ENCODE measurements around the gene CPNE9. TPM values are rescaled to one million over a fixed set of nuclear protein-coding genes. Genes with fewer than 3 reads are reported as not detected.

CPNE9 gene
- total RNA-seq, 5 donors from 2014 or later (not counting 1 experiment from before 2014, with no cell fraction given) = 0.19 to 1.5 (median 0.24) TPM; not detected in 1

DNA sequence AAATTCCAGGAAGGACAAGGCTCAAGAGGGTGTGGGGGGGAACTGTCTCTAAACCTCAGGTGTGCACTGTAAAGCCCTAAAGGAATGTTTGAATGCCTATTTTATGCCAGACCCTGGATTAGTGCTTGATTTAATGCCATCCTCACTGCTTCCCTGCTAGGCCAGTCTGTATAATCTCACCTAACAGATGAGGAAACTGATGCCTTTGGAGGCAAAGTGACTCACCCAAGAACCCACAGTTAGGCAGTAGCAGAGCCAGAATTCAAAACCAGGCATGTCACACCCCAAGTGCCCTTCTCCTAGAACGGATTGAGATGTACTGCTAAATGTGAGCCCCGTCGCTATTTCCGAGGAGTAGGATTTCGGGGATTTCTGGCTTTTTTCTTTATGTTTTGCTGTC lies 58.3 kb downstream of the CPNE9 start:
- ATAC-seq (replicated peaks in 1 of 4) (no peak), DNase-seq (no peak)
- H3K36me3 ChIP-seq (ENCODE audit: control insufficient read depth in 2 of 2, extremely low read depth in 1 of 2, insufficient read depth in 1 of 2, low read length in 1 of 2) = peaks cover 11 to 29% of the 10 kb centered on the region in 2 donors
- Mint-ChIP-seq H3K9me3 (no peaks in the 10 kb centered on the region), H3K4me3 (no peak overlapping the region), H3K27ac (no peak overlapping the region), H3K36me3 (peaks cover 25% of the 10 kb centered on the region), H3K4me1 (peaks cover 0 to 8% (median 2%) of the 10 kb centered on the region in 3 donors), H3K27me3 (no peaks in the 10 kb centered on the region)
- no peaks in the 10 kb centered on the region for H3K9me3 ChIP-seq
- WGBS (ENCODE audit: insufficient coverage) = 100% methylated on average over 1 of the region's 5 CpGs
- no peak overlapping the region for H3K4me3 ChIP-seq (ENCODE audit: control insufficient read depth in 1 of 2, extremely low read depth in 1 of 2, low read length in 1 of 2)
- ChIA-PET POLR2A (no interaction called here), CTCF (no interaction called here)
- no peaks in the 10 kb centered on the region for H3K4me1 ChIP-seq (ENCODE audit: control insufficient read depth in 1 of 2, extremely low read depth in 1 of 2, insufficient read depth in 2 of 2, low read length in 2 of 2)
- H3K27ac ChIP-seq (ENCODE audit: low read length) = no peak overlapping the region
- peaks cover 0 to 2% of the 10 kb centered on the region in 2 experiments for H3K27me3 ChIP-seq (replicated peaks in 1 of 2; ENCODE audit: control insufficient read depth in 2 of 2, extremely low read depth in 1 of 2, insufficient read depth in 2 of 2, low read length in 1 of 2)

- H3K9me3 Mint-ChIP-seq = no peaks in the 10 kb centered on the region
- Histone ChIP-seq H3K9me3 (no peaks in the 10 kb centered on the region), H3K4me1 (ENCODE audit: control insufficient read depth in 1 of 2, extremely low read depth in 1 of 2, insufficient read depth in 2 of 2, low read length in 2 of 2) (no peaks in the 10 kb centered on the region), H3K4me3 (ENCODE audit: control insufficient read depth in 1 of 2, extremely low read depth in 1 of 2, low read length in 1 of 2) (no peak overlapping the region), H3K27ac (ENCODE audit: low read length) (no peak overlapping the region), H3K27me3 (replicated peaks in 1 of 2; ENCODE audit: control insufficient read depth in 2 of 2, extremely low read depth in 1 of 2, insufficient read depth in 2 of 2, low read length in 1 of 2) (peaks cover 0 to 2% of the 10 kb centered on the region in 2 experiments), H3K36me3 (ENCODE audit: control insufficient read depth in 2 of 2, extremely low read depth in 1 of 2, insufficient read depth in 1 of 2, low read length in 1 of 2) (peaks cover 5 to 19% of the 10 kb centered on the region in 2 donors)
- 96% methylated on average over 7 of the region's 8 CpGs for WGBS (ENCODE audit: insufficient coverage)
- DNase-seq (no peak), ATAC-seq (replicated peaks in 1 of 4) (no peak)
- ChIA-PET POLR2A (no interaction called here), CTCF (no interaction called here)
- peaks cover 2 to 16% (median 5%) of the 10 kb centered on the region in 3 donors for H3K4me1 Mint-ChIP-seq
- no peak overlapping the region for H3K4me3 Mint-ChIP-seq
- peaks cover 22% of the 10 kb centered on the region for H3K36me3 Mint-ChIP-seq
- no peaks in the 10 kb centered on the region for H3K27me3 Mint-ChIP-seq
- no peak overlapping the region for H3K27ac Mint-ChIP-seq
Observed at GRCh38 chr3:9762871-9763270, 59.2 kb downstream of the CPNE9 start.

GRCh38 chr3:9765865-9766264 lies 62.2 kb downstream of the CPNE9 start:
- Mint-ChIP-seq H3K9me3 (no peaks in the 10 kb centered on the region), H3K36me3 (peaks cover 4% of the 10 kb centered on the region), H3K4me1 (peaks cover 15 to 37% (median 28%) of the 10 kb centered on the region in 3 donors), H3K27me3 (no peaks in the 10 kb centered on the region), H3K27ac (no peak overlapping the region), H3K4me3 (no peak overlapping the region)
- CTCF ChIA-PET = no interaction called here
- Histone ChIP-seq H3K27ac (ENCODE audit: low read length) (no peak overlapping the region), H3K27me3 (replicated peaks in 1 of 2; ENCODE audit: control insufficient read depth in 2 of 2, extremely low read depth in 1 of 2, insufficient read depth in 2 of 2, low read length in 1 of 2) (peaks cover 0 to 9% of the 10 kb centered on the region in 2 experiments), H3K4me1 (ENCODE audit: control insufficient read depth in 1 of 2, extremely low read depth in 1 of 2, insufficient read depth in 2 of 2, low read length in 2 of 2) (peaks cover 2 to 19% of the 10 kb centered on the region in 2 experiments), H3K36me3 (ENCODE audit: control insufficient read depth in 2 of 2, extremely low read depth in 1 of 2, insufficient read depth in 1 of 2, low read length in 1 of 2) (no peaks in the 10 kb centered on the region), H3K4me3 (ENCODE audit: control insufficient read depth in 1 of 2, extremely low read depth in 1 of 2, low read length in 1 of 2) (no peak overlapping the region), H3K9me3 (no peaks in the 10 kb centered on the region)
- WGBS (ENCODE audit: insufficient coverage) = 87% methylated on average over 4 of the region's 4 CpGs
- DNase-seq (no peak), ATAC-seq (replicated peaks in 1 of 4) (no peak)
- POLR2A ChIA-PET = no interaction called here

DNA sequence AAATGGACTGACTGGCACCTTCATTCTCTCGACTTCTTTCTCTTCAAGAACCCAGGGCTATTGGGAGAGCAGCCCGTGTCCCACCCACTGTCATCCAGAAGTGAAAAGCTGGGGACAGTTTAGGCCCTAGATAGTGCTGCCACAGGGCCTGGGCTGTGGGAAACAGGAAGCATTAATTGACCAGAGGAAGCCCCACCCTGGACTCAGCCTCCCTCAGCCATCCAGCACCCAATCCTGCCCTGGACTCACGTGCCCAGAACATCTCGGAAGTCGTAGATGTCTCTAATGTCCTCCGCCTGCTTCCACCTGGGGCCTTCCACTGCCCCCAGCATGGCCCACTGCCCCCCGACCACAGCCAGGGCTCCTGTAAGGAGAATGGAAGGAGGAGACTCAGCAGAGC lies 63.8 kb downstream of the CPNE9 start:
- CTCF ChIA-PET = no interaction called here
- DNase-seq = no peak
- Mint-ChIP-seq H3K4me3 (no peak overlapping the region), H3K27ac (no peak overlapping the region), H3K9me3 (no peaks in the 10 kb centered on the region), H3K27me3 (no peaks in the 10 kb centered on the region), H3K36me3 (no peaks in the 10 kb centered on the region), H3K4me1 (peaks cover 13 to 36% (median 29%) of the 10 kb centered on the region in 3 donors)
- no peak for ATAC-seq (replicated peaks in 1 of 4)
- Histone ChIP-seq H3K27ac (ENCODE audit: low read length) (no peak overlapping the region), H3K9me3 (no peaks in the 10 kb centered on the region), H3K4me3 (ENCODE audit: control insufficient read depth in 1 of 2, extremely low read depth in 1 of 2, low read length in 1 of 2) (no peak overlapping the region), H3K36me3 (ENCODE audit: control insufficient read depth in 2 of 2, extremely low read depth in 1 of 2, insufficient read depth in 1 of 2, low read length in 1 of 2) (no peaks in the 10 kb centered on the region), H3K27me3 (replicated peaks in 1 of 2; ENCODE audit: control insufficient read depth in 2 of 2, extremely low read depth in 1 of 2, insufficient read depth in 2 of 2, low read length in 1 of 2) (peaks cover 0 to 9% of the 10 kb centered on the region in 2 experiments), H3K4me1 (ENCODE audit: control insufficient read depth in 1 of 2, extremely low read depth in 1 of 2, insufficient read depth in 2 of 2, low read length in 2 of 2) (peaks cover 2 to 19% of the 10 kb centered on the region in 2 experiments)
- POLR2A ChIA-PET = interaction anchor here in 1 of 2 donors (0.6 kb wide), 1 partner anchor 71 kb away, joined by 3 read pairs; no protein-coding TSS in a partner anchor
- no CpG with 5 or more reads among the region's 7 CpGs for WGBS (ENCODE audit: insufficient coverage)

DNA sequence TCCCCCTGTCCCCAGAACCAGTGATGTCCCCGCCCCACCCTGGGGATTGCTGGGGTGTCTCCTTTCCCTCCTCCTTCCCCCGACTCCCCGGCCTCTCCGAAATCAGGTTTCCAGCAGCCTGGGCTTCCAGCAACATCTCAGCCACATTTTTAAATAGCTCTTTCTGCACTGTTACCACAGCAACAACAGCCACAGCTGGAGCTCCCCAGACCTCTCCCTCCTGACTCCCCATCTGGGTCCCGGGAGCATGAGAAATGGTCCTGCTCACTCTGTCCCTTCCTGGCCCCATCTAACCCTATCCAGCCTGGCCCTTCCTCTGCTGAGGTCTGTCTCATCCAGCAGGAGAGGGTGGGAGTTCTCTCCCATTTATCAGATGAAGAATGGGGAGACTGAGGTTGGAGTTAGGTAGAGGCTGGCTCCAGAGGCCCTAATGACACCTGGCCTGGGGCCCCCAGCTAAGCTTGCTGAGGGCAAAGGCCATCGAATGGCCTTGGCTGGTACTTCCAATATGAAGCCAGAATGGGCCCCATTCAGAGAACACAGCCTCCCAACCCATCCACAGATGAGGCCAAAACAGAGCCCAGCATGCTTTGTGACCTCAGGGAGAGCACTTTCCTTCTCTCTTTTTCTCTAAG lies 64.6 kb downstream of the CPNE9 start:
- Mint-ChIP-seq H3K4me1 (peaks cover 13 to 36% (median 29%) of the 10 kb centered on the region in 3 donors), H3K27ac (peak overlapping the region in 1 of 2 donors; percentile 48), H3K27me3 (no peaks in the 10 kb centered on the region), H3K9me3 (no peaks in the 10 kb centered on the region), H3K4me3 (peak overlapping the region in 1 of 3 donors; percentile 54), H3K36me3 (no peaks in the 10 kb centered on the region)
- Histone ChIP-seq H3K27ac (ENCODE audit: low read length) (no peak overlapping the region), H3K27me3 (replicated peaks in 1 of 2; ENCODE audit: control insufficient read depth in 2 of 2, extremely low read depth in 1 of 2, insufficient read depth in 2 of 2, low read length in 1 of 2) (peaks cover 0 to 9% of the 10 kb centered on the region in 2 experiments), H3K4me1 (ENCODE audit: control insufficient read depth in 1 of 2, extremely low read depth in 1 of 2, insufficient read depth in 2 of 2, low read length in 2 of 2) (peaks cover 2 to 19% of the 10 kb centered on the region in 2 experiments), H3K9me3 (no peaks in the 10 kb centered on the region), H3K4me3 (ENCODE audit: control insufficient read depth in 1 of 2, extremely low read depth in 1 of 2, low read length in 1 of 2) (no peak overlapping the region), H3K36me3 (ENCODE audit: control insufficient read depth in 2 of 2, extremely low read depth in 1 of 2, insufficient read depth in 1 of 2, low read length in 1 of 2) (no peaks in the 10 kb centered on the region)
- ATAC-seq (replicated peaks in 1 of 4) (no peak), DNase-seq (no peak)
- WGBS (ENCODE audit: insufficient coverage) = 87% methylated on average over 3 of the region's 6 CpGs
- ChIA-PET CTCF (no interaction called here), POLR2A (no interaction called here)

DNA sequence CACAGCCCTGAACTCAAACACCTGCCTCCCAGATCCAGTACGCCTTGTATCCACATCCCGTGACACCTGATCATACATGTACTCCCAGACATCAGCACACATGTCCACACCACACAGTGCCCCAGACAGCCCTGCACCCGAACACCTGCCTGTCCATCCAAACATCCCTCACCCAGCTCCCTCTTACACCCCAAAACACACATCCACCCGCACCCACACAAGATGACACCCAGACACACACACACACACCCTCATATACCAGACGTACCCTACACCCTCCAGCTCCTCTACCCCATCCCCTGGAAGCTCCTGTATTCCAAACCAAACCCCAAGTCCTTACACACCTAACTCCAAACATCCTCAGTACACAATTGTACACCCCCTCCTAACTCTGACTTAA lies 65.4 kb downstream of the CPNE9 start:
- no peaks in the 10 kb centered on the region for H3K36me3 Mint-ChIP-seq
- CTCF ChIA-PET = no interaction called here
- Histone ChIP-seq H3K4me3 (ENCODE audit: control insufficient read depth in 1 of 2, extremely low read depth in 1 of 2, low read length in 1 of 2) (peak overlapping the region in 1 of 2 donors; percentile 19), H3K27ac (ENCODE audit: low read length) (no peak overlapping the region), H3K36me3 (ENCODE audit: control insufficient read depth in 2 of 2, extremely low read depth in 1 of 2, insufficient read depth in 1 of 2, low read length in 1 of 2) (no peaks in the 10 kb centered on the region), H3K4me1 (ENCODE audit: control insufficient read depth in 1 of 2, extremely low read depth in 1 of 2, insufficient read depth in 2 of 2, low read length in 2 of 2) (peaks cover 2 to 19% of the 10 kb centered on the region in 2 experiments), H3K27me3 (replicated peaks in 1 of 2; ENCODE audit: control insufficient read depth in 2 of 2, extremely low read depth in 1 of 2, insufficient read depth in 2 of 2, low read length in 1 of 2) (peaks cover 0 to 9% of the 10 kb centered on the region in 2 experiments), H3K9me3 (no peaks in the 10 kb centered on the region)
- H3K4me3 Mint-ChIP-seq = peak overlapping the region; percentile 43 to 65 (median 54)
- POLR2A ChIA-PET = interaction anchor here in 1 of 2 donors (0.5 to 0.6 kb wide), 2 partner anchors 12 to 406 kb away, joined by 4 to 7 read pairs; no protein-coding TSS in a partner anchor
- ATAC-seq (replicated peaks in 1 of 4) = no peak
- no peak for DNase-seq
- peaks cover 13 to 36% (median 29%) of the 10 kb centered on the region in 3 donors for H3K4me1 Mint-ChIP-seq
- H3K27me3 Mint-ChIP-seq = no peaks in the 10 kb centered on the region
- WGBS (ENCODE audit: insufficient coverage) = 97% methylated on average over 5 of the region's 5 CpGs
- no peaks in the 10 kb centered on the region for H3K9me3 Mint-ChIP-seq
- peak overlapping the region in 1 of 2 donors; percentile 3 for H3K27ac Mint-ChIP-seq

Data from T-cell (primary cell).